DOHH2 (cell line): ENCODE data around the gene PAMR1.

Experiments used
- EZH2phosphoT487 ChIP-seq: fragments of 200-600 bp; sonication (generic); IDR thresholded peaks from 2 replicates; pipeline ENCODE4 v1.6.1; 2017; ENCODE audit warnings: borderline replicate concordance, mild to moderate bottlenecking, antibody characterized with exemption, low read length, moderate library complexity, mixed read lengths
- TF ChIP-seq, protein P1 (sequence below): fragments of 200-600 bp; sonication (generic); IDR thresholded peaks from one replicate; pipeline ENCODE4 v1.5.1; 2014; ENCODE audit warnings: antibody characterized with exemption, mild to moderate bottlenecking, low read depth, low read length; ENCODE audit not compliant: poor library complexity, severe bottlenecking

GRCh38 chr11:35524780-35525179 is 636 bp downstream of the PAMR1 start:
- TF ChIP-seq, protein P1, sequence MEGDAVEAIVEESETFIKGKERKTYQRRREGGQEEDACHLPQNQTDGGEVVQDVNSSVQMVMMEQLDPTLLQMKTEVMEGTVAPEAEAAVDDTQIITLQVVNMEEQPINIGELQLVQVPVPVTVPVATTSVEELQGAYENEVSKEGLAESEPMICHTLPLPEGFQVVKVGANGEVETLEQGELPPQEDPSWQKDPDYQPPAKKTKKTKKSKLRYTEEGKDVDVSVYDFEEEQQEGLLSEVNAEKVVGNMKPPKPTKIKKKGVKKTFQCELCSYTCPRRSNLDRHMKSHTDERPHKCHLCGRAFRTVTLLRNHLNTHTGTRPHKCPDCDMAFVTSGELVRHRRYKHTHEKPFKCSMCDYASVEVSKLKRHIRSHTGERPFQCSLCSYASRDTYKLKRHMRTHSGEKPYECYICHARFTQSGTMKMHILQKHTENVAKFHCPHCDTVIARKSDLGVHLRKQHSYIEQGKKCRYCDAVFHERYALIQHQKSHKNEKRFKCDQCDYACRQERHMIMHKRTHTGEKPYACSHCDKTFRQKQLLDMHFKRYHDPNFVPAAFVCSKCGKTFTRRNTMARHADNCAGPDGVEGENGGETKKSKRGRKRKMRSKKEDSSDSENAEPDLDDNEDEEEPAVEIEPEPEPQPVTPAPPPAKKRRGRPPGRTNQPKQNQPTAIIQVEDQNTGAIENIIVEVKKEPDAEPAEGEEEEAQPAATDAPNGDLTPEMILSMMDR = no peak
- no peak for TF ChIP-seq EZH2phosphoT487
